Panc1 (cell line): Measurements from ENCODE around the gene SLC35F2. TPM values are rescaled to one million over a fixed set of nuclear protein-coding genes. Genes with fewer than 3 reads are reported as not detected.

Experiments
- total RNA-seq: library from RNA; stranded (reverse); gene quantifications from one replicate; pipeline ENCODE4 v1.2.1, GENCODE V29; 2021; ENCODE audit not compliant: unreplicated experiment

Gene SLC35F2
- total RNA-seq, 1 experiment from 2014 or later: 89.4 TPM

Other genes with a start within 250 kb of the SLC35F2 start
- gene SLN, start 146.7 kb downstream of the SLC35F2 start, total RNA-seq: not detected
- 3.3 TPM for gene RAB39A, start 69.7 kb upstream of the SLC35F2 start, total RNA-seq
- 56.5 TPM for gene CUL5, start 150.1 kb upstream of the SLC35F2 start, total RNA-seq